Measurements from ENCODE around the gene TTBK2. TPM values are rescaled to one million over a fixed set of nuclear protein-coding genes. Genes with fewer than 3 reads are reported as not detected.

TTBK2 gene
- total RNA-seq, 3 donors from 2014 or later (not counting 1 experiment from before 2014, with no cell fraction given), result 17.5 to 25.9 (median 25.7) TPM

DNA sequence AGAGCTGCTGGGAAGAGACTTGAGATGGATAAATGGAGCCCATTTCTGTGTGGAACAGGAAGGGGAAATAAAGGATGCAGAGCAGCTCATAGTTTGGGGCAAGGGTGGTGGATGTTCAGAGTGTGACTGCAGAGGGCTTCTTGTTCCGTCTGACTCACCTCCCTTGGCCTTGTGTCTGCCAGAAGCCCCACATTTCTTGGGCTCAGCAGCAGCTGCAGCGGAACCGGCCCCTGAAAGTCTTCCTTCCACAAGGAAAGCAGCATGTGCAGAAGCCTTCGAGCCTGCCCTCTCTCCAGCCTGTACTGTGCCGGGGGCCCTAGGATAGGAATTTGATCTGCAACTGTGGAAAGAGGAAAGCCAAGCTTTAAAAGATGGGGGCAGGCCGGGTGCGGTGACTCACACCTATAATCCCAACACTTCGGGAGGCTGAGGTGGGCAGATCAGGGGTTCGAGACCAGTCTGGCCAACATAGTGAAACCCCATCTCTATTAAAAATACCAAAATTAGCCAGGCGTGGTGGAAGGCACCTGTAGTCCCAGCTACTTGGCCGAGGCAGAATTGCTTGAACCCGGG is 195.2 kb downstream of the TTBK2 start:
- intact Hi-C loops (cut with micrococcal nuclease), result no loop called here
- no peaks in the 10 kb centered on the region for H3K27me3 Mint-ChIP-seq (ENCODE audit: low read depth in 2 of 2)
- no peak overlapping the region for H3K27ac ChIP-seq (ENCODE audit: low read length)

DNA sequence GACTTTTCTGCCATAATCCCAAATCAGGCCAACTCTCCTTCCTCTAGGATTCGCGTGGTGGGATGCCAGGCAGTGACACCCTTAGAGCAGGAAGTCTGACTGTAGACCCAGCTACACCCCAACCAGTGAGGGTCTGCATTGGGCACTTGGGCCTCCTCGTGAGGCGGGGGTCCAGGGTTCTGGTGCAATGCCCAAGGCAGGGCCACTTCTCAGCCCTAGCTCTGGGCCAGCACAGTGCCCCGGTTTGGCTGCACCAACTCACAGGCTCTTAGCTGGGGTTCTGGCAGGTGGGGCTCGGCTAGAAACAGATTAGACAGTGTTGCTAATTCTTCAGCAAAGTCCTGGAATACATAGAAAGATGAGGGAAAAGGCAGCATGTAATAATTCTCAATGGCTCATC is 196.3 kb downstream of the TTBK2 start:
- Mint-ChIP-seq H3K4me1 (no peaks in the 10 kb centered on the region), H3K27me3 (ENCODE audit: low read depth in 2 of 2) (no peaks in the 10 kb centered on the region), H3K4me3 (no peak overlapping the region), H3K27ac (no peak overlapping the region), H3K36me3 (peaks cover 14% of the 10 kb centered on the region), H3K9me3 (no peaks in the 10 kb centered on the region)
- TF ChIP-seq, protein P1, sequence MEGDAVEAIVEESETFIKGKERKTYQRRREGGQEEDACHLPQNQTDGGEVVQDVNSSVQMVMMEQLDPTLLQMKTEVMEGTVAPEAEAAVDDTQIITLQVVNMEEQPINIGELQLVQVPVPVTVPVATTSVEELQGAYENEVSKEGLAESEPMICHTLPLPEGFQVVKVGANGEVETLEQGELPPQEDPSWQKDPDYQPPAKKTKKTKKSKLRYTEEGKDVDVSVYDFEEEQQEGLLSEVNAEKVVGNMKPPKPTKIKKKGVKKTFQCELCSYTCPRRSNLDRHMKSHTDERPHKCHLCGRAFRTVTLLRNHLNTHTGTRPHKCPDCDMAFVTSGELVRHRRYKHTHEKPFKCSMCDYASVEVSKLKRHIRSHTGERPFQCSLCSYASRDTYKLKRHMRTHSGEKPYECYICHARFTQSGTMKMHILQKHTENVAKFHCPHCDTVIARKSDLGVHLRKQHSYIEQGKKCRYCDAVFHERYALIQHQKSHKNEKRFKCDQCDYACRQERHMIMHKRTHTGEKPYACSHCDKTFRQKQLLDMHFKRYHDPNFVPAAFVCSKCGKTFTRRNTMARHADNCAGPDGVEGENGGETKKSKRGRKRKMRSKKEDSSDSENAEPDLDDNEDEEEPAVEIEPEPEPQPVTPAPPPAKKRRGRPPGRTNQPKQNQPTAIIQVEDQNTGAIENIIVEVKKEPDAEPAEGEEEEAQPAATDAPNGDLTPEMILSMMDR (IDR thresholded peaks at IDR 0.05), result no peak
- Histone ChIP-seq H3K4me1 (ENCODE audit: control insufficient read depth, insufficient read depth, low read length) (no peaks in the 10 kb centered on the region), H3K27me3 (ENCODE audit: control insufficient read depth, insufficient read depth, low read length) (no peaks in the 10 kb centered on the region), H3K4me3 (ENCODE audit: low read length) (no peak overlapping the region), H3K9me3 (ENCODE audit: control insufficient read depth, insufficient read depth, low read length) (no peaks in the 10 kb centered on the region), H3K36me3 (ENCODE audit: control insufficient read depth, insufficient read depth, low read length) (peaks cover 65% of the 10 kb centered on the region), H3K27ac (ENCODE audit: low read length) (no peak overlapping the region)
- DNase-seq (no peak), ATAC-seq (no peak)
- intact Hi-C loops (cut with micrococcal nuclease), result no loop called here
- 97% methylated on average over 6 of the region's 6 CpGs for WGBS (ENCODE audit: insufficient coverage)

More for the DNA sequence above, 195.2 kb downstream of the TTBK2 start:
- TF ChIP-seq, protein P1 (IDR thresholded peaks at IDR 0.05), result no peak
- Histone ChIP-seq H3K27me3 (ENCODE audit: control insufficient read depth, insufficient read depth, low read length) (no peaks in the 10 kb centered on the region), H3K4me3 (ENCODE audit: low read length) (no peak overlapping the region), H3K36me3 (ENCODE audit: control insufficient read depth, insufficient read depth, low read length) (peaks cover 61% of the 10 kb centered on the region), H3K9me3 (ENCODE audit: control insufficient read depth, insufficient read depth, low read length) (no peaks in the 10 kb centered on the region), H3K4me1 (ENCODE audit: control insufficient read depth, insufficient read depth, low read length) (no peaks in the 10 kb centered on the region)
- 97% methylated on average over 12 of the region's 12 CpGs for WGBS (ENCODE audit: insufficient coverage)
- peaks cover 14% of the 10 kb centered on the region for H3K36me3 Mint-ChIP-seq
- DNase-seq (no peak), ATAC-seq (no peak)
- H3K27ac Mint-ChIP-seq, result peak overlapping the region in 1 of 2 donors; percentile 12
- no peaks in the 10 kb centered on the region for H3K4me1 Mint-ChIP-seq
- H3K4me3 Mint-ChIP-seq, result no peak overlapping the region
- H3K9me3 Mint-ChIP-seq, result no peaks in the 10 kb centered on the region

- WGBS (ENCODE audit: insufficient coverage), result 100% methylated on average over 4 of the region's 4 CpGs
- Histone ChIP-seq H3K9me3 (ENCODE audit: control insufficient read depth, insufficient read depth, low read length) (no peaks in the 10 kb centered on the region), H3K36me3 (ENCODE audit: control insufficient read depth, insufficient read depth, low read length) (peaks cover 60% of the 10 kb centered on the region), H3K27ac (ENCODE audit: low read length) (no peak overlapping the region), H3K27me3 (ENCODE audit: control insufficient read depth, insufficient read depth, low read length) (no peaks in the 10 kb centered on the region), H3K4me1 (ENCODE audit: control insufficient read depth, insufficient read depth, low read length) (no peaks in the 10 kb centered on the region), H3K4me3 (ENCODE audit: low read length) (no peak overlapping the region)
- no peak for DNase-seq
- peaks cover 14% of the 10 kb centered on the region for H3K36me3 Mint-ChIP-seq
- H3K27ac Mint-ChIP-seq, result peak overlapping the region in 1 of 2 donors; percentile 38
- no peaks in the 10 kb centered on the region for H3K27me3 Mint-ChIP-seq (ENCODE audit: low read depth in 2 of 2)
- intact Hi-C loops (cut with micrococcal nuclease), result no loop called here
- H3K9me3 Mint-ChIP-seq, result no peaks in the 10 kb centered on the region
- no peaks in the 10 kb centered on the region for H3K4me1 Mint-ChIP-seq
- H3K4me3 Mint-ChIP-seq, result no peak overlapping the region
- no peak for ATAC-seq
- TF ChIP-seq, protein P1 (IDR thresholded peaks at IDR 0.05), result no peak
Measured at GRCh38 chr15:42723068-42723467, 197.5 kb downstream of the TTBK2 start.

DNA sequence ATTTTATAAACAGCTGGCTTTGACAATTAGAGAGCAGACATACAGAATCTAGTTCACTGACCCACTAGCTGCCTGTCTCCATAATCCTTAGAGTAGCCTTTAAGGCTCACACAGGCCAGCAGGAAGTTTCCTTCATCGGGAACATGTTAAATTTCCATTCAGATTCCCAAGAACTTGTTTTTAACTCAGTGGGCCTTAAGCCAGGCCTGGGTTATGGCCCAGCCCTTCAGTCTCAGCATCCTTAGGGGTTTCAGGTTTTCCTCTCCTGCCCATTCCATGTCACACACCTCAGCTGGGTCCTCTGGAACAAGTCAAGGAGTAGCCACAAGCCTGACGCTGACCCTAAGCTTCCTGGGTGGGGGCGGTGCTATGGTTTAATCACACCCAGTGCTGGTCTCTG is 198.7 kb downstream of the TTBK2 start:
- Histone ChIP-seq H3K4me3 (ENCODE audit: low read length) (no peak overlapping the region), H3K27me3 (ENCODE audit: control insufficient read depth, insufficient read depth, low read length) (no peaks in the 10 kb centered on the region), H3K4me1 (ENCODE audit: control insufficient read depth, insufficient read depth, low read length) (no peaks in the 10 kb centered on the region), H3K27ac (ENCODE audit: low read length) (no peak overlapping the region), H3K36me3 (ENCODE audit: control insufficient read depth, insufficient read depth, low read length) (peaks cover 54% of the 10 kb centered on the region), H3K9me3 (ENCODE audit: control insufficient read depth, insufficient read depth, low read length) (no peaks in the 10 kb centered on the region)
- ATAC-seq, result no peak
- no peaks in the 10 kb centered on the region for H3K9me3 Mint-ChIP-seq
- no peaks in the 10 kb centered on the region for H3K27me3 Mint-ChIP-seq (ENCODE audit: low read depth in 2 of 2)
- no peak overlapping the region for H3K4me3 Mint-ChIP-seq
- peaks cover 10% of the 10 kb centered on the region for H3K36me3 Mint-ChIP-seq
- intact Hi-C loops (cut with micrococcal nuclease), result no loop called here
- TF ChIP-seq, protein P1 (IDR thresholded peaks at IDR 0.05), result no peak
- no peak for DNase-seq
- H3K27ac Mint-ChIP-seq, result no peak overlapping the region
- 93% methylated on average over 3 of the region's 3 CpGs for WGBS (ENCODE audit: insufficient coverage)
- no peaks in the 10 kb centered on the region for H3K4me1 Mint-ChIP-seq

Data from natural killer cell (primary cell).